ENCODE measurements around the gene DHRS7B. TPM values are rescaled to one million over a fixed set of nuclear protein-coding genes. Genes with fewer than 3 reads are reported as not detected.
"Not testable (repeated sequence)": the region's sequence is repeated elsewhere in the genome, so short reads cannot be mapped to it uniquely, and the experiment has no call there.

The DHRS7B gene
- total RNA-seq, 1 donor from 2014 or later, result 17.6 TPM

- intact Hi-C loops (cut with micrococcal nuclease), result not testable (repeated sequence)
Measured at GRCh38 chr17:21107067-21107650, 19.6 kb upstream of the DHRS7B start.

DNA sequence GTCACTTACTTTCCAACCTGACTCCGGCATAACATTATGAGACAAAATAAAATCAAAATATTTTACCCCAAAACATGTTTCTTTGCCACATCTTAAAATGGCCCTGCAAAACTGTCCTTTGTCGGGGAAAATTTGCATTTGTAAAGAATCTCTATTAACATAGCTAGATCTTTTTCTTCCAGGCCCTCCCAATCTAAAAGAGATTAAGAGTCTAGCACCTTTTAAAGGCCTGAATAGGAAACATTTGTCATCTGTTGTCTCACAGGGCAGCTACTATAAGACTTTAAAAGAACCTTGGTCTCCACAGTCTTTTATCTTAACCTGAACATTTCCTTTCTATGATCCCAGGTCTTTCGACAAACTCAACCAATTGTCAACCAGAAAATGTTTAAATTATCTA lies 18.1 kb upstream of the DHRS7B start:
- intact Hi-C loops (cut with micrococcal nuclease), result no loop called here

DNA sequence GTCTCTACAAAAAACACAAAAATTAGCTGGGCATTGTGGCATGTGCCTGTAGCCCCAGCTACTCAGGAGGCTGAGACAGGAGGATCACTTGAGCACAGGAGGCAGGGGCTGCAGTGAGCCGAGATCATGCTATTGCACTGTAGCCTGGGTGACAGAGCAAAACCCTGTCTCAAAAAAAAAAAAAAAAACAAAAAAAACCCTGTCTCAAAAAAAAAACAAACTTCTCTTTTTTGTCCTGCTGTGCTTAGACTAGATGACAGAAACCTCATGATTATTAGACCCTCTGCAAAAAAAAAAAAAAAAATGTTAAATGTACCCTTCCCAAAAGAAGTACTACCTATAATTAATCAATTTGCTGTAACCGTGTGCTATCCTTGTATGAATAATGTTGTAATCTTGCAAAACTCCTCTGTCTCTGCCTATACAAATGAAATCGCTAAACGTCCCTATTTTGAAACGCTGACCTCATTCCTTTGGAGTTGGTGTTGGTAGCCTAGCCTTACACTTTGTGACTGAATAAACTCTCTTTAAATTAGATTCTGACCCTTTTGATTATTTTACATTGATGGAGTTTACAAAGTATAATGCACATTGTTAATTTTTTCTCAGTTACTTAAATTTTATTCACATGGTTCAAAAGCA lies 13.6 kb upstream of the DHRS7B start:
- intact Hi-C loops (cut with micrococcal nuclease), result no loop called here

GRCh38 chr17:21113716-21114115 lies 13.0 kb upstream of the DHRS7B start:
- intact Hi-C loops (cut with micrococcal nuclease), result no loop called here

DNA sequence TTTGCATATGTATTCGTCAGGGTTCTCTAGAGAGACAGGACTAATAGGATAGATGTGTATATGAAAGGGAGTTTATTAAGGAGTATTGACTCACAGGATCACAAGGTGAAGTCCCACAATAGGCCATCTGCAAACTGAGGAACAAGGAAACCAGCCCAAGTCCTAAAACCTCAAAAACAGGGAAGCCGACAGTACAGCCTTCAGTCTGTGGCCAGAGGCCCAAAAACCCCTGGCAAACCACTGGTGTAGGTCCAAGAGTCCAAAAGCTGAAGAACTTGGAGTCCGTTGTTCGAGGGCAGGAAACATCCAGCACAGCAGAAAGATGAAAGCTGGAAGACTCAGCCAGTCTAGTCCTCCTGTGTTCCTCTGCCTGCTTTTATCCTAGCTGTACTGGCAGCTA lies 12.0 kb upstream of the DHRS7B start:
- intact Hi-C loops (cut with micrococcal nuclease), result not testable (repeated sequence)

- intact Hi-C loops (cut with micrococcal nuclease), result loop anchor here (1.0 to 2.0 kb wide), 5 partner anchors 20 to 431 kb away; partner anchors contain the start of gene TMEM11
Measured at GRCh38 chr17:21119247-21119918, 7.4 kb upstream of the DHRS7B start.

GRCh38 chr17:21119919-21120249 lies 6.9 kb upstream of the DHRS7B start:
- intact Hi-C loops (cut with micrococcal nuclease), result loop anchor here (1.0 to 10.0 kb wide), 6 partner anchors 21 to 965 kb away; partner anchors contain the start of gene TMEM11

- intact Hi-C loops (cut with micrococcal nuclease), result loop anchor here (10.0 kb wide), 1 partner anchor 969 kb away; no protein-coding TSS in a partner anchor
Measured at GRCh38 chr17:21124086-21124485, 2.7 kb upstream of the DHRS7B start.

- intact Hi-C loops (cut with micrococcal nuclease), result loop anchor here (10.0 kb wide), 1 partner anchor 970 kb away; no protein-coding TSS in a partner anchor
Measured at GRCh38 chr17:21124517-21124916, 2.2 kb upstream of the DHRS7B start.

DNA sequence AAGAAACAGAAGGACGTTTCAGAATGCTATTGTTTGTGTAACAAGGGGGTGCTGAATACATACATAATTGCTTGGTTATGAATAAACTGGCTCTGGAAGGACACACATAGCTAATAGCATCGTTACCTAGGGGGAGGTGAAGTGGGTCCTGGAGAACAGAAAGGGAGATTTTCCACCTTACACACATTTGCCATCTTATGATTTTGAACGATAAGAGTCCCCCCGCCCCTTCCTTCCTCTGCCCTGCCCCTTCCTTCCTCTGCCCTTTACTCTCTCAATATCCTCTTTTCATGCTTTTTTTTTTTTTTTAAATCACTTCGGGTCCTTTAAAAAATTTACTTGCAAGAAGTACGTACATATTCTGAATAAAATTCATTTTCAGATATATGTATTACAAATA lies 902 bp upstream of the DHRS7B start:
- intact Hi-C loops (cut with micrococcal nuclease), result loop anchor here (1.0 to 10.0 kb wide), 13 partner anchors 27 to 971 kb away; partner anchors contain the start of genes MAP2K3, NATD1, TMEM11 and USP22

GRCh38 chr17:21127509-21128077 lies 829 bp downstream of the DHRS7B start:
- intact Hi-C loops (cut with micrococcal nuclease), result loop anchor here (2.0 to 10.0 kb wide), 4 partner anchors 195 to 973 kb away; no protein-coding TSS in a partner anchor

DNA sequence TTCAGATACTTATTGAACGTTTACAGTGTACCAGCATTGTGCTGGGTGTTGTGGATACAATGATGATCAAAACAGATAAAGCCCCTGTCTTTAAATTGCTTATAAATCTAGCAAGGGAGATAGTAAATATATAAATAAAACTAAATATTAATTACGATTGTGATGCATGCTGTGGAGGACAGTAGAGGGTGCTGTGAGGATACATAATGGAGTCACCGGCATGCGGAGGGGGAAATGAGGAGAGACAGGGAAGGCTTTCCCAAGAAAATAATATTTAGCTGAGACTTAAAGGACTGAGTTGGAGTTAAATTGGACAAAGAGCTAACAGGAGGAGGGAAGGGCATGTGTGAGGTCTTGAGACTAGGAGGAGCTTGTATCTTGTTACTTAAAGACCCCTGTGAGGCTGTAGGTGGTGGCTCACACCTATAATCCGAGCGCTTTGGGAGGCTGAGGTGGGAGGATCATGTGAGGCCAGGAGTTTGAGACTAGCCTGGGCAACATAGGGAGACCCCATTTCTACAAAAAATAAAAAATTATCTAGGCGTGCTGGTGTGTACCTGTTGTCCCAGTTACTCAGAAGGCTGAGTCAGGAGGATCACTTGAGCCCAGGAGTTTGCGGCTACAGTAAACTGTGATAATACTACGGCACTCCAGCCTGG lies 2.4 kb downstream of the DHRS7B start:
- intact Hi-C loops (cut with micrococcal nuclease), result loop anchor here (10.0 kb wide), 1 partner anchor 974 kb away; no protein-coding TSS in a partner anchor

DNA sequence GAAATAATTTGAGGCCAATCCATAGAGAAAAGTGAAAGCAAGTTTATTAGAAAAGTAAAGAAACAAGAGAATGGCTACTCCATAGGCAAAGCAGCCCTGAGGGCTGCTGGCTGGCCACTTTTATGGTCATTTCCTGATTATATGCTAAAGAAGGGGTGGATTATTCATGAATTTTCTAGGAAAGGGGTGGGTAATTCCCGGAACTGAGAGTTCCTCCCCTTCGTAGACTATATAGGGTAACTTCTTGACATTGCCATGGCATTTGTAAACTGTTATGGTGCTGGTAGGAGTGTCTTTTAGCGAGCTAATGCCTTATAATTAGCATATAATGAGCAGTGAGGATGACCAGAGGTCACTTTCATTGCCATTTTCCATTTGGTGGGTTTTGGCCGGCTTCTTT lies 4.4 kb downstream of the DHRS7B start:
- intact Hi-C loops (cut with micrococcal nuclease), result no loop called here

GRCh38 chr17:21132428-21132827 lies 5.7 kb downstream of the DHRS7B start:
- intact Hi-C loops (cut with micrococcal nuclease), result no loop called here

DNA sequence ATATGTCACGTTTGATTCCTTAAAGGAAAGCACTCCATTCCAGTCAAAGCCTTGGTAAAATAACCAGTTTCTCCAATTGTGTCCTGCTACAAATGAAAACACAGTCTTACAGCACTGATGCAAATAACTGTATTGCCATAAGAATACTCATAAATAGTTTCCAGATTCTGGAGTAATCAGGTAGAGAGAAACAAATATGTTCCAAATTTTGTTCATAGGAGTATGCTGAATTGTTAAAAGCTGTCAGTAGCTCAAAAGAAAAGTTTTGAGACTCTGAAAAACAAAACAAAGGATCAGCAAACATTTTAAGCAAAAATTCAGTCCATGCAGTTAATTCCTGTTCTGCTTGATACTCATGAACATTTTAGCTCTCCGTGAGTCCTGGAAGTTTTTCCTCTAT lies 7.8 kb downstream of the DHRS7B start:
- intact Hi-C loops (cut with micrococcal nuclease), result no loop called here

DNA sequence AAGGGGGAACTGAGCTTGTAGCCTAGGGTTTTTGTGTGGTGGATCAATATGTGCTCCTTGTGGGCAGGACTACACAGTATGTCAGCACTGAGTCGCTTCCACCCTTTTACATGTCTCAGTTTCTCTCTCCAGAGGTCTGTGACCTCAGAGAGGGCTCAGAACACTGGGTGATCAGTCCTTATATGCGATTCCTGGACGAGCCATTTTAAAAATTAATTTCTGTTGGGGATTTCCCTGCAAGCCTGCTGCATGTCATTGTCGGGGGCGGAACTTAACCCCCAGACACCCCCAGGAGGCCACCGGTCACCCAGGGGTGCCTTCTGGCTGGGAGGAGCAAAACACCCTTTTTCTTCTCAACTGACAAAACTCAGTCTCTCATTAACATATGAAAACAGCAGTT lies 14.1 kb downstream of the DHRS7B start:
- intact Hi-C loops (cut with micrococcal nuclease), result no loop called here

DNA sequence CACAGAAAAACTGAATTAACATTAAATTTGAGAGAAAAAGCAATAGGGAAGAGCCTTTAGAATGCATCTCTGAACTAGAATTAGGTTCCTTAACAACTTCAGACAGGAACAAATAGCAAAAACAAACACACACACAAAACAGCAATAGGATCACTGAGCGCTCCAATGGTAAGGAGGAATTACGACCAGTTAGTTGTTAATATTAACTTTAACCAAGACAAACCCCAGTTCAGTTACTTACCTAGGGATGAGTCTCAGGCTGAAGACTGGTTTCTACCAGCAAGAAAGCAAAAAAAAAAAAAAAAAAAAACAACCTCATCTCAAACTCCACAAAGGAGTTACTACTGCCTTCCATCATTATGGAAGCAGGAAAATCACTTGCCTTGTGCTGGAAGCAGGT lies 14.6 kb downstream of the DHRS7B start:
- intact Hi-C loops (cut with micrococcal nuclease), result no loop called here

DNA sequence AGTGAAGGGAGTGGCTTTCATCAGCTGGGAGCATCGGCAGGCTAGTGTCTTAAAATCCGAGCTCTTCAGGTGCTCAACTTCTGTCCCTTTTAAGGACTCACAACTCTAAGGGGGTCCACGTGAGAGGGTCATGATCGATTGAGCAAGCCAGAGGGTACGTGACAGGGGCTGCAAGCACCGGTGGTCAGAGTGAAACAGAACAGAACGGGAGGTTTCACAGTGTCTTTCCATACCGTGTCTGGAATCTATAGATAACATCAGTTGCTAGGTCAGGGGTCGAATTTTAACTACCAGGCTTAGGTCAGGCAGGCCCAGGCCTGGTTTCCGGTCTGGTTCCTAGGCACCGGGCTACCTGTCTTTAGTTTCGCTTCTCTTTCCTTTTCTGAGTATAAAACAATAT lies 15.3 kb downstream of the DHRS7B start:
- intact Hi-C loops (cut with micrococcal nuclease), result not testable (repeated sequence)

DNA sequence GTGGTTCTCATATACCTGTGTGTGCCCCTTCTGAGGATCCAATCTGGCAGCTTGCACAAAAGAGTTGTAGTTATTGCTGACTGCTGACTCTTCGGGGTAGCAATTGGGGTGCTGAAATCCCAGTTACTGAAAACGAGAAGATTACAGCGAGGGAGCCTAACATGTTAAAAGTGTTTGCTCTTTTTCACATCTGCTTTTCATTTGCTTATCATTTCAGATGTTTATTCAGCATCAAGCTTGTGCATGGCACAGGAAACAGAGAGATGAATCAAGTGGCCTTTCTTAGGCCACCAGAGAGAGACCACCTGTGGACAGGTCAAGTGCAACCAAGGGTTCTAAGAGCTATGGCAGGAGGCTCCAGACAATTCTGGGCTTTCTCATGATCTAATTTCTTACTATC lies 16.9 kb downstream of the DHRS7B start:
- intact Hi-C loops (cut with micrococcal nuclease), result no loop called here

GRCh38 chr17:21144299-21144698 lies 17.5 kb downstream of the DHRS7B start:
- intact Hi-C loops (cut with micrococcal nuclease), result not testable (repeated sequence)

DNA sequence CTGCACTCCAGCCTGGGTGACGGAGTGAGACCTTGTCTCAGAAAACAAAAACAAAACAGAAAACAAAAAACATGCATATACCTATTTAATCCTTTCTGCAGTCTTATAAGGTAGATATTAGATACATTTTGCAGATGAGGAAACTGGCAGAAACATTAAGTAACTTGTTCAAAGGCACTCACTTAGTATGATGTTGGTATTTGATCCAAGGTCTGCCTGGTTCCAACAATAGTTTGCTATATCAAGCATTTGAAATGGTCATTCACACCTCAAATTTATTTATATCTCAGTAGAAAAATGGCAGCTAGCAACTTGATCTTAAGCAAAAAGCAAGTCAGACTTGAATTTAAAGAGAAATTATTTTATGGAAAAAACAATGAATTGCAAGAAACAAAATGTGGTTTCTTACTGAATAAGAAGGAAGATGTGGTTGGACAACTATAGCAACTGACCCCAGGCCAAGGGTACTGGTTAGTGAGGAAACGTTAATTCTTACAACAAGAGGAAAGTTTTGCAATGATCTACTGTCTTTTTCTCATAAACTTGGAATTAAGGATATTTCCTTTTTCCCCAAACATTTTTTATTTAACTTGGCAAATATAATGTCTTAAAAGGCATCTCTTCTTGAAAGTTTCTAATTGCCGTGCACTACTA lies 19.7 kb downstream of the DHRS7B start:
- intact Hi-C loops (cut with micrococcal nuclease), result no loop called here

All from T-helper 1 cell treated with Interleukin-12 subunit alpha and Interleukin-12 subunit beta and Interleukin-4 antibody, amounts not matched to agents 30 ng/mL and 1 ng/mL, for 36 hours (primary cell).